Prostate gland (tissue), 2 donors: ENCODE measurements around the gene MBOAT2. TPM values are rescaled to one million over a fixed set of nuclear protein-coding genes. Genes with fewer than 3 reads are reported as not detected.
A peak's percentile ranks its signal among the peaks of the same experiment; 100 is the strongest.
"Not testable (repeated sequence)": the region's sequence is repeated elsewhere in the genome, so short reads cannot be mapped to it uniquely, and the experiment has no call there.

ENCODE experiments used
- DNase-seq: peaks from one replicate; pipeline ENCODE4 v3.0.0-alpha.2; 2019; ENCODE audit warnings: low spot score
- H3K27ac ChIP-seq, 2 donors: fragments of 200-600 bp; sonication (generic); 2 replicates each; pipeline ENCODE4 v1.5.1; 2017 to 2019
- H3K27me3 ChIP-seq: fragments of 200-600 bp; sonication (generic); replicated peaks from 2 replicates; pipeline ENCODE4 v1.5.1; 2019; ENCODE audit not compliant: insufficient read depth
- H3K36me3 ChIP-seq, 2 donors: fragments of 200-600 bp; sonication (generic); 1 replicate in 1 of 2; 2 replicates in 1 of 2; pipeline versions ENCODE4 v1.5.1 to v1.8.1; 2017 to 2019
- H3K4me1 ChIP-seq: fragments of 200-600 bp; sonication (generic); replicated peaks from 2 replicates; pipeline ENCODE4 v1.5.1; 2019
- H3K4me3 ChIP-seq, 2 donors: fragments of 200-600 bp; sonication (generic); 2 replicates each; pipeline ENCODE4 v1.5.1; 2017 to 2019
- H3K9me3 ChIP-seq: fragments of 200-600 bp; sonication (generic); 2 replicates; pipeline ENCODE4 v1.5.1; 2017
- CTCF ChIP-seq, 4 experiments: fragments of 200-600 bp in 2 of 4; fragments of 450-650 bp in 2 of 4; sonication (generic) in 2 of 4; IDR thresholded peaks; 1 replicate in 3 of 4; 2 replicates in 1 of 4; pipeline ENCODE4 v1.5.1; 2016 to 2019; ENCODE audit warnings: antibody characterized with exemption in 4 of 4, mild to moderate bottlenecking in 2 of 4, moderate library complexity in 2 of 4
- POLR2A ChIP-seq: fragments of 450-650 bp; IDR thresholded peaks from one replicate; pipeline ENCODE4 v1.6.1; 2016; ENCODE audit warnings: antibody characterized with exemption, mild to moderate bottlenecking
- POLR2AphosphoS5 ChIP-seq: sonication (generic); formaldehyde crosslinking; IDR thresholded peaks from one replicate; pipeline ENCODE4 v1.6.1; 2017; ENCODE audit warnings: antibody characterized with exemption
- WGBS: methylation state at CpG from one replicate; pipeline ENCODE4 v1.1.5; 2018; 5-methylcytosine and 5-hydroxymethylcytosine counted together
- intact Hi-C: fragments of 100-400 bp; cut with DNase I; formaldehyde crosslinking; loops from one replicate; pipeline ENCODE4 v1.14.2; 2022
- total RNA-seq, 2 donors: library from RNA; depleted of rRNA; stranded (reverse); fragments of >200 nt; gene quantifications; one replicate each; pipeline ENCODE4 v1.1.0, GENCODE V29; 2016

Gene MBOAT2
- 10 to 100 TPM; 20.3 to 40.2 TPM for total RNA-seq

DNA sequence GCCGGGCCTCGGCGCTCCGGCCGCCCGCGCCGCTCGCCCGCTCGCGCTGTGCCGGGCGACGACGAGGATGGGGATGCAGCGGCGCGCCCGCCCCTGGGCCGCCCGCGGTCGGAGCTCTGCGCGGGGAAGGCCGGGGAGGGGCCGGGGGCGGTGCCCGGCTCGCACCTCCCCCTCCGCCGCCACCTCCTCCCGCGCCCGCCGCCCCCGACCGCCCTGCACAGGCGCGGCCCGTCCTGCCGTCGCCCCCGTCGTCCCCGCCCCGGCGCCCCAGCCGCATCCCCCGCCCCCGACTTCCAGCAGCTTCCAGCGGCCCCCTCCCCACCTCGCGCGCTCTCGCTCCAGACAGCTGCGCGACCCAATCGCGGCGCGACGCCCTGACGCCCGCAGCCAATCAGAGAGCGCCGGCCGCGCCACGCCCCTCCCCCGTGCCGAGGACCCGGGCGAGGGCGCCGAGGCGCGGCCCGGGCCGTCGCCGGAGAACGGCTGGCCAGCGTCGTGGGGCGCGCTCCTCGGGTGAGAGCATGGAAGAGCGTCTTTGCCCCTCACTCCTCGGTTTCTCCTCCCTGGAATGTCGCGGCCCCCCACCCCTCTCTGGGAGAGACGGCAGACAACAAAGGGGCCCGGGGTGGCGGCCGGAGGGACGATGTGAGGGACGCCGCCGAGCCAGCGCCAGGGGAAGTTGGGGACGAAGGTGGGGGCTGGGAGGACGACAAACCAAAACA is at the start of gene MBOAT2:
MBOAT2 (minus strand) TSS at position 69 of the 722 bp plus-strand sequence. CDS start 70 bp downstream, outside the sequence.
- 1% methylated on average over 15 of the region's 104 CpGs for WGBS
- H3K4me1 ChIP-seq: no peaks in the 10 kb centered on the region
- no peaks in the 10 kb centered on the region for H3K9me3 ChIP-seq
- no peaks in the 10 kb centered on the region for H3K27me3 ChIP-seq
- peak; percentile 80 for DNase-seq
- intact Hi-C loops: no loop called here
- peak within 1 kb of the TSS; percentile 52 to 80 for H3K4me3 ChIP-seq
- peak within 1 kb of the TSS; percentile 71 to 81 for H3K27ac ChIP-seq
- no peaks in the 10 kb centered on the region for H3K36me3 ChIP-seq
- TF ChIP-seq POLR2A (peak; percentile 82), POLR2AphosphoS5 (peak; percentile 20), CTCF (IDR thresholded peaks at IDR 0.05) (no peak)

GRCh38 chr2:9052821-9053533 is 49.5 kb upstream of the MBOAT2 start:
- DNase-seq: no peak
- H3K27me3 ChIP-seq: no peaks in the 10 kb centered on the region
- intact Hi-C loops: no loop called here
- TF ChIP-seq CTCF (IDR thresholded peaks at IDR 0.05): no peak
- no peak for TF ChIP-seq POLR2AphosphoS5
- TF ChIP-seq POLR2A: no peak
- H3K36me3 ChIP-seq: no peaks in the 10 kb centered on the region
- no peaks in the 10 kb centered on the region for H3K9me3 ChIP-seq
- H3K27ac ChIP-seq: no peak overlapping the region
- no peaks in the 10 kb centered on the region for H3K4me1 ChIP-seq
- H3K4me3 ChIP-seq: no peak overlapping the region
- 94% methylated on average over 6 of the region's 6 CpGs for WGBS

DNA sequence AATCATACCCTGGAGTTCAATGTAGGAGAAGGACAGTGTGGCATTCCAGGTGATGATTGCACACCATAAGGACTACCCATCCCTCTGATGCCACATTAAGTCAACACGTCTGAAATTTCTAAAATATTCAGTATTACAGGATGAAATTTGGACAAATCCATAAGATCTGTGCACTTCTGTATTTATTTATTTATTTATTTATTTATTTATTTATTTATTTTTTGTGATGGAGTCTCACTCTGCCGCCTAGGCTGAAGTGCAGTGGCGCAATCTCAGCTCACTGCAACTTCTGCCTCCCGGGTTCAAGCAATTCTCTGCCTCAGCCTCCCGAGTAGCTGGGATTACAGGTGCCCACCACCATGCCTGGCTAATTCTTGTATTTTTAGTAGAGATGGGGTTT is 48.0 kb upstream of the MBOAT2 start:
- H3K27me3 ChIP-seq, H3K4me3 ChIP-seq, intact Hi-C loops, H3K9me3 ChIP-seq, H3K4me1 ChIP-seq, DNase-seq, H3K36me3 ChIP-seq, H3K27ac ChIP-seq: not testable (repeated sequence)
- 98% methylated on average over 5 of the region's 5 CpGs for WGBS

- TF ChIP-seq POLR2AphosphoS5 (no peak), CTCF (IDR thresholded peaks at IDR 0.05) (no peak), POLR2A (no peak)
- intact Hi-C loops: no loop called here
- no peaks in the 10 kb centered on the region for H3K9me3 ChIP-seq
Measured at GRCh38 chr2:9050122-9050809, 46.8 kb upstream of the MBOAT2 start.

GRCh38 chr2:9045595-9045994 is 42.1 kb upstream of the MBOAT2 start:
- H3K27me3 ChIP-seq: no peaks in the 10 kb centered on the region
- no peak overlapping the region for H3K27ac ChIP-seq
- H3K36me3 ChIP-seq: no peaks in the 10 kb centered on the region
- TF ChIP-seq CTCF (IDR thresholded peaks at IDR 0.05) (no peak), POLR2AphosphoS5 (no peak), POLR2A (no peak)
- intact Hi-C loops: no loop called here
- no peaks in the 10 kb centered on the region for H3K9me3 ChIP-seq
- no peaks in the 10 kb centered on the region for H3K4me1 ChIP-seq
- 82% methylated on average over 7 of the region's 7 CpGs for WGBS
- no peak for DNase-seq
- no peak overlapping the region for H3K4me3 ChIP-seq

More at GRCh38 chr2:9050122-9050809, 46.8 kb upstream of the MBOAT2 start:
- H3K36me3 ChIP-seq: no peaks in the 10 kb centered on the region
- no peaks in the 10 kb centered on the region for H3K4me1 ChIP-seq
- H3K27me3 ChIP-seq: no peaks in the 10 kb centered on the region
- 67% methylated on average over 10 of the region's 10 CpGs for WGBS
- no peak for DNase-seq
- no peak overlapping the region for H3K4me3 ChIP-seq
- no peak overlapping the region for H3K27ac ChIP-seq

DNA sequence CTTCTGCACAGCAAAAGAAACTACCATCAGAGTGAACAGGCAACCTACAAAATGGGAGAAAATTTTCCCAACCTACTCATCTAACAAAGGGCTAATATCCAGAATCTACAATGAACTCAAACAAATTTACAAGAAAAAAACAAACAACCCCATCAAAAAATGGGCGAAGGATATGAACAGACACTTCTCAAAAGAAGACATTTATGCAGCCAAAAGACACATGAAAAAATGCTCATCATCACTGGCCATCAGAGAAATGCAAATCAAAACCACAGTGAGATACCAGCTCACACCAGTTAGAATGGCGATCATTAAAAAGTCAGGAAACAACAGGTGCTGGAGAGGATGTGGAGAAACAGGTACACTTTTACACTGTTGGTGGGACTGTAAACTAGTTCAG is 40.0 kb upstream of the MBOAT2 start:
- H3K27me3 ChIP-seq, H3K4me1 ChIP-seq, H3K27ac ChIP-seq, intact Hi-C loops, H3K4me3 ChIP-seq, H3K9me3 ChIP-seq, DNase-seq, H3K36me3 ChIP-seq: not testable (repeated sequence)
- WGBS: 85% methylated on average over 2 of the region's 2 CpGs
